Brain microvascular endothelial cell (primary cell): ENCODE data around the gene CPEB1.

ENCODE experiments used
- DNase-seq: peaks from one replicate; pipeline ENCODE4 v3.0.0-alpha.2; 2020
- H3K27ac ChIP-seq: fragments of 250-450 bp; sonication (Bioruptor Pico); 2 replicates; pipeline ENCODE4 v1.5.1; 2020; ENCODE audit warnings: mild to moderate bottlenecking, moderate library complexity
- H3K27me3 ChIP-seq: fragments of 250-450 bp; sonication (Bioruptor Pico); replicated peaks from 2 replicates; pipeline ENCODE4 v1.5.1; 2020; ENCODE audit warnings: mild to moderate bottlenecking
- H3K36me3 ChIP-seq: fragments of 250-450 bp; sonication (Bioruptor Pico); replicated peaks from 2 replicates; pipeline ENCODE4 v1.5.1; 2020; ENCODE audit warnings: mild to moderate bottlenecking
- H3K4me3 ChIP-seq: 2 replicates; pipeline ENCODE4 v1.5.1; 2011; ENCODE audit warnings: low read depth, mild to moderate bottlenecking, control low read depth, low read length, moderate library complexity
- in situ Hi-C: cut with HindIII; loops from 2 replicates; pipeline ENCODE4 v1.10.0; 2017; ENCODE audit warnings: low sequenced_read_pairs, low pct_ligation_motif_present
- TF ChIP-seq, protein P1 (sequence below): IDR thresholded peaks from 2 replicates; pipeline ENCODE4 v1.5.1; 2011; ENCODE audit warnings: low read depth, mild to moderate bottlenecking, moderate library complexity, low read length, control low read depth, inconsistent platforms; ENCODE audit errors: missing control alignments

Gene CPEB1

DNA sequence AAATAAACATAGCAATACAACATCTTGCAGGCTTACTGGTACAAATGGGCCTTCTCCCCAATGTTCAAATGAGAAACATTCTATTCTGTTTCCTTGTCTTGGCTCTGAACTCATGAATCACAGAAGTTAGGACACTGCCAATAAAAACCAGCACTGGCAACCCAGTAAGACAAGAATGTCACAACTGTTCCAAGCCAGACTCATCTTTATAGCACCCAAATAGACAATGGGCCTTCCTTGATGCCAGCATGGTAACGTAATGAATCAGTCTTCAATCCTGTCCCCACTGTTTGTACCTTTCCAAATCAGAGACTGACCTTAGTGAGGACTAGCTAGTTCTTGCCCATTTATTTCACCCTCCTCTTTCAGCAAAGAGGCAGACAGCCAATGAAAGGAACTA, 92.8 kb downstream of the CPEB1 start:
- in situ Hi-C loops = no loop called here
- Histone ChIP-seq H3K27ac (no peak overlapping the region), H3K4me3 (no peak overlapping the region), H3K36me3 (no peaks in the 10 kb centered on the region), H3K27me3 (no peaks in the 10 kb centered on the region)
- TF ChIP-seq, protein P1, sequence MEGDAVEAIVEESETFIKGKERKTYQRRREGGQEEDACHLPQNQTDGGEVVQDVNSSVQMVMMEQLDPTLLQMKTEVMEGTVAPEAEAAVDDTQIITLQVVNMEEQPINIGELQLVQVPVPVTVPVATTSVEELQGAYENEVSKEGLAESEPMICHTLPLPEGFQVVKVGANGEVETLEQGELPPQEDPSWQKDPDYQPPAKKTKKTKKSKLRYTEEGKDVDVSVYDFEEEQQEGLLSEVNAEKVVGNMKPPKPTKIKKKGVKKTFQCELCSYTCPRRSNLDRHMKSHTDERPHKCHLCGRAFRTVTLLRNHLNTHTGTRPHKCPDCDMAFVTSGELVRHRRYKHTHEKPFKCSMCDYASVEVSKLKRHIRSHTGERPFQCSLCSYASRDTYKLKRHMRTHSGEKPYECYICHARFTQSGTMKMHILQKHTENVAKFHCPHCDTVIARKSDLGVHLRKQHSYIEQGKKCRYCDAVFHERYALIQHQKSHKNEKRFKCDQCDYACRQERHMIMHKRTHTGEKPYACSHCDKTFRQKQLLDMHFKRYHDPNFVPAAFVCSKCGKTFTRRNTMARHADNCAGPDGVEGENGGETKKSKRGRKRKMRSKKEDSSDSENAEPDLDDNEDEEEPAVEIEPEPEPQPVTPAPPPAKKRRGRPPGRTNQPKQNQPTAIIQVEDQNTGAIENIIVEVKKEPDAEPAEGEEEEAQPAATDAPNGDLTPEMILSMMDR = no peak
- no peak for DNase-seq

DNA sequence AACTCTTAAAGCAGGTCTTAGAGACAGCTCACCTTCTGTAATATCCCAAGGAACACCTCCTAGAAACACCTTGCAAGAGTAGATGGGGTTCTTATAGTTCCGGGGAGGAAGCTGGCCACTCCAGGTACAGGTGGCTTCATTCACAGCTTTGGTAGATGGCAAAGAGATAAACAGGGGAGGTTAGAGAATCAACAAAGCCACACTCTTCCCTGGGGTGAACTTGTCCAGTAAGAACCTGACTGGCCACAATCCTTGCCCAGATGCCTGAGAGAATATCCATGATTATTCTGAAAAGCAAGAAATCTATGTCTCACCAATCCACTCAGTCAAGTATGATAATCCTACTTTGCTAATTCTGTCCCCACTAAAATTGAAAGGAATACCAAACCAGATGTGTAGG, 93.3 kb downstream of the CPEB1 start:
- TF ChIP-seq, protein P1 = no peak
- in situ Hi-C loops = no loop called here
- no peak overlapping the region for H3K27ac ChIP-seq

DNA sequence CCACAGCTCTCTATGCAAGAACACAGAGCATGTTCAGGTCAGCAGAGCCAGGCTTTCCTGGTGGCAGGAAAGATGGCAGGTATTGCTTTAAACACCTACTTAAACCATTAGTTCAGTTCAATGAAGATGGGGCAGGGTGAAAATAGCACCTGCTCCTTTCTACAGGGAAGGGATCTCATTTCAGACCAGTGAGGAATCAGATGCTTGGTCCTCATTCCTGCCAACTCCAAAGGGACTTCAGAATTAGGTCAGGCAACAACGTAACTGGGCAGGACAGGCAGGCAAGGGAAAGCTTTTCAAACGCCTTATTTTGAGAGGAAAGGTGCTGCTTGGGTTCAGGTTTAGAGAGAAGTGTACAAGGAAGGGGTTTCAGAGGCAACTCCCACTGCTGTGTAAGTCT, 94.3 kb downstream of the CPEB1 start:
- Histone ChIP-seq H3K27ac (no peak overlapping the region), H3K27me3 (no peaks in the 10 kb centered on the region), H3K36me3 (no peaks in the 10 kb centered on the region), H3K4me3 (no peak overlapping the region)
- TF ChIP-seq, protein P1 = no peak
- DNase-seq = no peak
- in situ Hi-C loops = no loop called here

More for the DNA sequence above, 93.3 kb downstream of the CPEB1 start:
- H3K36me3 ChIP-seq = no peaks in the 10 kb centered on the region
- no peaks in the 10 kb centered on the region for H3K27me3 ChIP-seq
- no peak overlapping the region for H3K4me3 ChIP-seq
- DNase-seq = no peak

DNA sequence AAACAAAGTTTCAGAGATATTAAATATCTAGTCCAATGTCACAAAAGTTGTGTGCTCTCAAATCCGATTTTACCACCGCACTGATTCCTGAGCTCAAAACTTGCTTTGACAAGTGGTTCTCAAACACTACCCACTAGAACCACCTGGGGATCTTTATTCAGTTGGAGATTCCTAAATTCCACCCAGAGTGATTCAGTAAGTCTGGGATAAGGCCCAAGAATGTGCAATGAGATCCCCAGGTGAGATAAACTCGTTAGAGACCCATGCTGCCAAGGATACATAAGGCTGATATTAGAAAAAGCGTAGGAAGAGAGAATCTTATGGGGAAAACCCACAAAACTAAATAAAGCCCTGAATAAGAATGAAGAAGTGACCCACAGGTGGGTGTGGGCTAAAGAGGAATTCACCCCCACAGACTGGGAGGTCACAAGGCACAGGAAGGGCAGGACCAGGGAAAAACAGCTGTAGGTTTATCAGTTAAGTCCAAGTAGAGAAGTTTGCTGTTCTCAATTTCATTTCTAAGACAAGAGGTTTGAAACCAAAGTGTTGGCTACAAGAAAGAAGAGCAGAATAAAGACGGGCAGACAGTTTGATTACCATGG, 95.4 kb downstream of the CPEB1 start:
- Histone ChIP-seq H3K27me3 (no peaks in the 10 kb centered on the region), H3K27ac (no peak overlapping the region), H3K4me3 (no peak overlapping the region), H3K36me3 (no peaks in the 10 kb centered on the region)
- in situ Hi-C loops = no loop called here
- TF ChIP-seq, protein P1 = no peak
- DNase-seq = no peak

GRCh38 chr15:82549199-82549665, 97.9 kb downstream of the CPEB1 start:
- H3K27ac ChIP-seq = no peak overlapping the region
- in situ Hi-C loops = no loop called here
- no peaks in the 10 kb centered on the region for H3K36me3 ChIP-seq
- no peak for DNase-seq
- H3K27me3 ChIP-seq = no peaks in the 10 kb centered on the region
- TF ChIP-seq, protein P1 = no peak
- H3K4me3 ChIP-seq = no peak overlapping the region

DNA sequence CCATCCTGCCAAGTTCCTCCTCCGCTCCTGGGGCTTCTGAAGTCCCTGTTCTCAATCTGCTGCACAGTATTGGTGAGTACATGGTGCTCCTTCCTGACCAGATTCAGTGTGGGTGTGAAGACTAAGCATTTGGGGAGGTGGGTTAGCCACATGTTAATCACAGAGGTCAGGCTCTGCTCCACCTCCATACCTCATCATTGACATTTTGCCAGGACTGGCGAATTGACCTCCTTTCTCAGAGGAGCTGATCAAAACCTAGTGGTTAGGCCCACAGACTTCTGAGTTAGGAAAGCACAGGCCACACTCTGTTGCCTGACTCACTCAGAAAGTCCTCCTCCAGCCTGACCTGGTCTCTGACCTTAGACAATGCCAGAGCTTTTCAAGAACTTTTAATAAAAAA, 98.5 kb downstream of the CPEB1 start:
- no peak for DNase-seq
- Histone ChIP-seq H3K27ac (no peak overlapping the region), H3K27me3 (no peaks in the 10 kb centered on the region), H3K4me3 (no peak overlapping the region), H3K36me3 (no peaks in the 10 kb centered on the region)
- in situ Hi-C loops = no loop called here
- TF ChIP-seq, protein P1 = no peak
